PC-3 (cell line): ENCODE results near the gene BNIP1. TPM values are rescaled to one million over a fixed set of nuclear protein-coding genes. Genes with fewer than 3 reads are reported as not detected.
"Not testable (repeated sequence)": the region's sequence is repeated elsewhere in the genome, so short reads cannot be mapped to it uniquely, and the experiment has no call there.

ENCODE experiments used
- ATAC-seq: fragments of 200-7000 bp; cut with Tn5 transposase; 2 replicates; pipeline ENCODE4 v1.9.1; 2020; ENCODE audit warnings: mild to moderate bottlenecking, moderate library complexity
- BruUV-seq: library from RNA; stranded (reverse); fragments of 400-500 nt; replicated peaks from 2 replicates; lab custom pipeline; 2021; lab: Mats Ljungman, UMichigan
- CTCF ChIA-PET: fragments of 300-600 bp; sonication (Branson Sonifier 250); formaldehyde crosslinking; loops from one replicate; lab custom pipeline; 2022; ENCODE audit warnings: antibody characterized with exemption; lab: Charles Lee
- POLR2A ChIA-PET: fragments of 300-600 bp; sonication (Branson Sonifier 250); formaldehyde crosslinking; loops from one replicate; lab custom pipeline; 2022; ENCODE audit warnings: antibody characterized with exemption; ENCODE audit not compliant: unreplicated experiment; lab: Charles Lee
- DNase-seq: peaks from one replicate; pipeline ENCODE4 v3.0.0-alpha.2; 2015
- H2AFZ ChIP-seq: fragments of 300-600 bp; sonication (generic); 2 replicates; pipeline ENCODE4 v1.6.0; 2016; ENCODE audit warnings: antibody characterized with exemption, low read length
- H3F3A ChIP-seq: fragments of 300-600 bp; sonication (generic); one replicate; pipeline ENCODE4 v1.6.0; 2017; ENCODE audit warnings: antibody characterized with exemption, low read length, control low read depth, mild to moderate bottlenecking; ENCODE audit not compliant: unreplicated experiment
- H3K27ac ChIP-seq: fragments of 300-600 bp; sonication (generic); 2 replicates; pipeline ENCODE4 v1.5.1; 2016; ENCODE audit warnings: mild to moderate bottlenecking, low read length
- H3K27me3 ChIP-seq: fragments of 300-600 bp; sonication (generic); 2 replicates; pipeline ENCODE4 v1.6.1; 2016; ENCODE audit warnings: low read length, mixed read lengths
- H3K36me3 ChIP-seq: fragments of 300-600 bp; sonication (generic); 2 replicates; pipeline ENCODE4 v1.6.1; 2016; ENCODE audit warnings: low read depth, mixed run types, low read length, mixed read lengths
- H3K4me1 ChIP-seq: fragments of 300-600 bp; sonication (generic); 2 replicates; pipeline ENCODE4 v1.5.1; 2016; ENCODE audit warnings: low read length; ENCODE audit not compliant: insufficient read depth
- H3K4me2 ChIP-seq: fragments of 300-600 bp; sonication (generic); 2 replicates; pipeline ENCODE4 v1.6.0; 2016; ENCODE audit warnings: low read length
- H3K4me3 ChIP-seq: fragments of 300-600 bp; sonication (generic); 2 replicates; pipeline ENCODE4 v1.5.1; 2016; ENCODE audit warnings: mild to moderate bottlenecking, low read length, mixed read lengths
- H3K79me2 ChIP-seq: fragments of 300-600 bp; sonication (generic); 2 replicates; pipeline ENCODE4 v1.6.1; 2017; ENCODE audit warnings: low read length, mixed read lengths
- H3K9ac ChIP-seq: fragments of 300-600 bp; sonication (generic); 2 replicates; pipeline ENCODE4 v1.6.0; 2016; ENCODE audit warnings: mild to moderate bottlenecking, low read length
- H3K9me2 ChIP-seq: fragments of 300-600 bp; sonication (generic); replicated peaks from 2 replicates; pipeline ENCODE4 v1.6.1; 2016; ENCODE audit warnings: mixed run types, low read length, mixed read lengths
- H3K9me3 ChIP-seq: fragments of 300-600 bp; sonication (generic); 2 replicates; pipeline ENCODE4 v1.6.1; 2016; ENCODE audit warnings: low read length, mixed read lengths
- H4K20me1 ChIP-seq: fragments of 300-600 bp; sonication (generic); 2 replicates; pipeline ENCODE4 v1.6.1; 2016; ENCODE audit warnings: low read length, mixed read lengths
- CTCF ChIP-seq: fragments of 300-600 bp; sonication (generic); conservative IDR thresholded peaks from 2 replicates; pipeline ENCODE4 v1.5.1; 2017; ENCODE audit warnings: antibody characterized with exemption, low read depth, mild to moderate bottlenecking, low read length
- EZH2 ChIP-seq: fragments of 300-600 bp; sonication (generic); IDR thresholded peaks from one replicate; pipeline ENCODE4 v1.6.1; 2017; ENCODE audit warnings: antibody characterized with exemption, mild to moderate bottlenecking, low read length; ENCODE audit not compliant: unreplicated experiment
- EZH2phosphoT487 ChIP-seq: fragments of 300-600 bp; sonication (generic); IDR thresholded peaks from 2 replicates; pipeline ENCODE4 v1.6.1; 2018; ENCODE audit warnings: mild to moderate bottlenecking, antibody characterized with exemption, low read length, borderline replicate concordance
- intact Hi-C: fragments of 100-400 bp; cut with micrococcal nuclease; formaldehyde crosslinking; loops from 2 replicates; pipeline ENCODE4 v1.9.0; 2023
- total RNA-seq: library from RNA; depleted of rRNA; stranded (reverse); fragments of >200 nt; gene quantifications from 2 replicates; pipeline ENCODE4 v1.2.3, GENCODE V29; 2014

Gene BNIP1
- total RNA-seq, 1 experiment from 2014 or later: 21.5 TPM

GRCh38 chr5:173148354-173148753, 4.0 kb downstream of the BNIP1 start:
- Histone ChIP-seq H3K27ac (no peak overlapping the region), H3F3A (no peaks in the 10 kb centered on the region), H3K9me3 (no peaks in the 10 kb centered on the region), H3K79me2 (no peaks in the 10 kb centered on the region; the same call in 1 of the 2 replicates), H3K4me1 (no peaks in the 10 kb centered on the region; the same call in 1 of the 2 replicates), H3K4me3 (no peak overlapping the region), H4K20me1 (no peaks in the 10 kb centered on the region), H3K9ac (no peak overlapping the region), H2AFZ (no peak overlapping the region), H3K4me2 (no peak overlapping the region), H3K9me2 (no peaks in the 10 kb centered on the region), H3K27me3 (no peaks in the 10 kb centered on the region), H3K36me3 (peaks cover 10% of the 10 kb centered on the region; the same call in 1 of the 2 replicates)
- TF ChIP-seq EZH2phosphoT487 (no peak), EZH2 (no peak)
- no peak for DNase-seq
- ATAC-seq: no peak
- intact Hi-C loops: loop anchor here (10.0 kb wide), 1 partner anchor 444 kb away; no protein-coding TSS in a partner anchor
- ChIA-PET POLR2A (interaction anchor here (0.7 kb wide), 1 partner anchor 25 kb away, joined by 23 read pairs; no protein-coding TSS in a partner anchor), CTCF (no interaction called here)
- no TSS peak for BruUV-seq

- ChIA-PET POLR2A (no interaction called here), CTCF (no interaction called here)
- no peaks in the 10 kb centered on the region for H3K9me2 ChIP-seq
- no peak for ATAC-seq
- no peaks in the 10 kb centered on the region for H3F3A ChIP-seq
- no peak overlapping the region for H3K4me2 ChIP-seq
- intact Hi-C loops: no loop called here
- H3K9ac ChIP-seq: no peak overlapping the region
- no peak overlapping the region for H2AFZ ChIP-seq
- no peak overlapping the region for H3K4me3 ChIP-seq
- H3K36me3 ChIP-seq: peaks cover 20% of the 10 kb centered on the region
- DNase-seq: no peak
- H3K79me2 ChIP-seq: no peaks in the 10 kb centered on the region
- no peaks in the 10 kb centered on the region for H3K4me1 ChIP-seq
- H3K9me3 ChIP-seq: no peaks in the 10 kb centered on the region
- BruUV-seq: no TSS peak
- H4K20me1 ChIP-seq: no peaks in the 10 kb centered on the region
- TF ChIP-seq CTCF (no peak), EZH2 (no peak), EZH2phosphoT487 (no peak)
- no peaks in the 10 kb centered on the region for H3K27me3 ChIP-seq
- H3K27ac ChIP-seq: no peak overlapping the region
Observed at GRCh38 chr5:173152547-173152946, 8.2 kb downstream of the BNIP1 start.

- no TSS peak for BruUV-seq
- no peak for DNase-seq
- intact Hi-C loops: no loop called here
- Histone ChIP-seq H3K27ac (no peak overlapping the region), H4K20me1 (no peaks in the 10 kb centered on the region), H3K9me2 (no peaks in the 10 kb centered on the region), H3K9me3 (no peaks in the 10 kb centered on the region), H3K4me3 (no peak overlapping the region), H3F3A (no peaks in the 10 kb centered on the region), H3K4me2 (no peak overlapping the region), H3K4me1 (no peaks in the 10 kb centered on the region), H3K9ac (no peak overlapping the region), H3K79me2 (no peaks in the 10 kb centered on the region), H3K27me3 (no peaks in the 10 kb centered on the region), H2AFZ (no peak overlapping the region), H3K36me3 (peaks cover 12% of the 10 kb centered on the region)
- no peak for ATAC-seq
- ChIA-PET CTCF (no interaction called here), POLR2A (no interaction called here)
- TF ChIP-seq EZH2: no peak
- TF ChIP-seq CTCF: no peak
- TF ChIP-seq EZH2phosphoT487: no peak
Observed at GRCh38 chr5:173153842-173154241, 9.5 kb downstream of the BNIP1 start.

- POLR2A ChIA-PET, H4K20me1 ChIP-seq, H3K9ac ChIP-seq, H3K27me3 ChIP-seq, intact Hi-C loops, DNase-seq, H3K9me3 ChIP-seq, ATAC-seq, H3F3A ChIP-seq, H3K27ac ChIP-seq, CTCF ChIA-PET, H3K4me3 ChIP-seq, H3K4me1 ChIP-seq, H2AFZ ChIP-seq, H3K9me2 ChIP-seq, H3K79me2 ChIP-seq, BruUV-seq, H3K4me2 ChIP-seq: not testable (repeated sequence)
- peaks cover 12% of the 10 kb centered on the region for H3K36me3 ChIP-seq
Observed at GRCh38 chr5:173154619-173155018, 10.3 kb downstream of the BNIP1 start.
